GM12864 (cell line): Measurements from ENCODE around the gene OR12D2.
"Not testable (repeated sequence)": the region's sequence is repeated elsewhere in the genome, so short reads cannot be mapped to it uniquely, and the experiment has no call there.

Source experiments
- DNase-seq: peaks from one replicate; pipeline ENCODE4 v3.0.0-alpha.2; 2011; ENCODE audit warnings: low read depth
- H3K4me3 ChIP-seq: 2 replicates; pipeline ENCODE4 v1.5.1; 2011; ENCODE audit warnings: mild to moderate bottlenecking, low read depth, low read length, control low read depth
- TF ChIP-seq, protein P1 (sequence below): IDR thresholded peaks from 2 replicates; pipeline ENCODE4 v1.5.1; 2011; ENCODE audit warnings: low read depth, mild to moderate bottlenecking, moderate library complexity, low read length, control low read depth, inconsistent platforms; ENCODE audit errors: missing control alignments

The OR12D2 gene, protein sequence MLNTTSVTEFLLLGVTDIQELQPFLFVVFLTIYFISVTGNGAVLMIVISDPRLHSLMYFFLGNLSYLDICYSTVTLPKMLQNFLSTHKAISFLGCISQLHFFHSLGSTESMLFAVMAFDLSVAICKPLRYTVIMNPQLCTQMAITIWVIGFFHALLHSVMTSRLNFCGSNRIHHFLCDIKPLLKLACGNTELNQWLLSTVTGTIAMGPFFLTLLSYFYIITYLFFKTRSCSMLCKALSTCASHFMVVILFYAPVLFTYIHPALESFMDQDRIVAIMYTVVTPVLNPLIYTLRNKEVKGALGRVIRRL

DNA sequence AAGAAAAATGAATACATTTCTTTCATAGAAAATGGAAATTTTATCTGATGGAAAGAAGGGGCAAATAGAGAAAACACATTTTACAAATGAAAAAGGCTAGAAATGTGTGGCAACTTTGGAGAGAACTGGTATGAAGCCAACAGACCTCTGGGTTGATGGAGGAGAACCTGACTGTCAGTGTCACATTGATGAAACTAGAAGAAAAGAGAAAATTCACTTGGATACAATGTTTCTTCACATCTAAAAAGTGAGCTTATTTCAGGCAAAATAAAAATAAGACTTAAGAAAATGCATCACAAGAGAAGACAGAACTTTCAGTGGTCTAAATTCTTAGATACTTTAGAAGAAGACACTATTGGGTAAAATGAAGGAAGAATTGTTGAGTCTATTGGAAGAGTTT is at the start of gene OR12D2:
Gene OR12D2 (plus strand): TSS at position 301 of the 400 bp plus-strand sequence. CDS start 1,069 bp downstream, outside the sequence.
- H3K4me3 ChIP-seq: no peak within 1 kb of the TSS
- TF ChIP-seq, protein P1, sequence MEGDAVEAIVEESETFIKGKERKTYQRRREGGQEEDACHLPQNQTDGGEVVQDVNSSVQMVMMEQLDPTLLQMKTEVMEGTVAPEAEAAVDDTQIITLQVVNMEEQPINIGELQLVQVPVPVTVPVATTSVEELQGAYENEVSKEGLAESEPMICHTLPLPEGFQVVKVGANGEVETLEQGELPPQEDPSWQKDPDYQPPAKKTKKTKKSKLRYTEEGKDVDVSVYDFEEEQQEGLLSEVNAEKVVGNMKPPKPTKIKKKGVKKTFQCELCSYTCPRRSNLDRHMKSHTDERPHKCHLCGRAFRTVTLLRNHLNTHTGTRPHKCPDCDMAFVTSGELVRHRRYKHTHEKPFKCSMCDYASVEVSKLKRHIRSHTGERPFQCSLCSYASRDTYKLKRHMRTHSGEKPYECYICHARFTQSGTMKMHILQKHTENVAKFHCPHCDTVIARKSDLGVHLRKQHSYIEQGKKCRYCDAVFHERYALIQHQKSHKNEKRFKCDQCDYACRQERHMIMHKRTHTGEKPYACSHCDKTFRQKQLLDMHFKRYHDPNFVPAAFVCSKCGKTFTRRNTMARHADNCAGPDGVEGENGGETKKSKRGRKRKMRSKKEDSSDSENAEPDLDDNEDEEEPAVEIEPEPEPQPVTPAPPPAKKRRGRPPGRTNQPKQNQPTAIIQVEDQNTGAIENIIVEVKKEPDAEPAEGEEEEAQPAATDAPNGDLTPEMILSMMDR: no peak
- no peak for DNase-seq

DNA sequence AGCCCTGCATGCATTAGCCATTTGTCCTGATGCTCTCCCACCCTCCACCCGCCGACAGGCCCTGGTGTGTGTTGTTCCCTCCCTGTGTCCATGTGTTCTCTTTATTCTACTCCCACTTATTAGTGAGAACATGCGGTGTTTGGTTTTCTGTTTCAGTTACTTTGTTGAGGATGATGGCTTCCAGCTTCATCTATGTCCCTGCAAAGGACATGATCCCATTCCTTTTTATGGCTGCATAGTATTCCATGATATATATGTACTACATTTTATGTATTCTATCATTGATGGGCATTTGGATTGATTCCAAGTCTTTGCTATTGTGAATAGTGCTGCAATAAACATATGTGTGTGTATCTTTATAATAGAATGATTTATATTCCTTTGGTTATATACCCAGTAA is 46.1 kb upstream of the OR12D2 start:
- not testable (repeated sequence) for H3K4me3 ChIP-seq, DNase-seq

DNA sequence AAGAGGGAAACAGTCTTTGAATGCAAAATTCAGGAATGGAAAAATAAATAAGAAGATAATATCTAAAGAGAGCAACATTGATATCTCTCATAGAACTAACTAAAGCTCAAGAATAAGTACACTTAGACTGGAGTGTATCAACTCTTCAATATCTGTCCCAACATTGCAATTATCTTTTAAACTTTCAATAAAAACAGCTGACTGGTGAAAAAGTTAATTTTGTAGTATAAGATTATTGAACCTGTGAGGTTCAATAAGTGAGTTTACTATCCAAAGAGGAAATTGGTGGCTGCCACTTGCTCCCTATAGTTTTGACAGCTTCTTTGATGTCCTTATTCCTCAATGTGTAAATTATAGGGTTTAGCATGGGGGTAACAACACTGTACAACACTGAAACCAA is 40.5 kb upstream of the OR12D2 start:
- TF ChIP-seq, protein P1: no peak
- H3K4me3 ChIP-seq: no peak overlapping the region
- DNase-seq: no peak

DNA sequence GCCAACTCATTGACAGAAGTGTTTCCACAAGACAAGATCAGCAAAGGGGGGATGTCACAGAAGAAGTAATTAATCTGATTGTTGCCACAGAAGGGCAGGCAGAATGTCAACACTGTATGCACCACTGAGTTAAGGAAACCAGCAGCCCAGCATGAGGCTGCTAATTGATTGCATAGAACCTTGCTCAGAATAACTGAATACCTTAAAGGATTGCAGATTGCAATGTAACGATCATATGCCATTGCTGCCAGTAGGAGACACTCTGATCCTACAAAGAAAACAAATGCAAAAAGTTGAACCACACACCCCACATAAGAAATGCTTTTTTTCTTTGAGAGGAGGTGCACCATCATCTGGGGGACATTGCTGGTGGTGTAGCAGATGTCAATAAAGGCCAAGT is 39.8 kb upstream of the OR12D2 start:
- no peak for DNase-seq
- no peak overlapping the region for H3K4me3 ChIP-seq
- TF ChIP-seq, protein P1: peak; percentile 22

DNA sequence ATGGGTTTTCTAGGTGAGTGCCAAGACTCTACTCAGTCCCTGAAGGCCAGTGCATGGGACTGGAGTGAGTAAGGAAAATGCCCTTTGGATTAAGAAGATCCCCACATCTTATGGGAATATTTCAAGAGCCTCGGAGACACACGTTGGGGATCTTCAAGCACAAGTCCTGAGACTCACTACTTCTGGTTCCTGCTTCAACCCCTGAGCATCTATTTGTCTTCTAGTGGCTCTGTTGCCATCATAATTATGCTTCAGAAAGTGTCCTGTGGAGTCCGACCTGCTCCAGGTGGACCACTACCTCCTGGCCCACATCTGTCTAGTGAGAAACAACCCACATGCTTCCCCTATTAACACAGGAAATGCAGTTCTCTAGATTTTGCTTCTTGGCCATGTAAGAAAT is 26.7 kb upstream of the OR12D2 start, which contains the start of gene OR5V1:
Gene OR5V1 (minus strand): TSS at position 101 of the 400 bp plus-strand sequence. CDS start 12,670 bp downstream, outside the sequence.
- no peak for DNase-seq
- TF ChIP-seq, protein P1: no peak
- H3K4me3 ChIP-seq: no peak within 1 kb of the TSS

DNA sequence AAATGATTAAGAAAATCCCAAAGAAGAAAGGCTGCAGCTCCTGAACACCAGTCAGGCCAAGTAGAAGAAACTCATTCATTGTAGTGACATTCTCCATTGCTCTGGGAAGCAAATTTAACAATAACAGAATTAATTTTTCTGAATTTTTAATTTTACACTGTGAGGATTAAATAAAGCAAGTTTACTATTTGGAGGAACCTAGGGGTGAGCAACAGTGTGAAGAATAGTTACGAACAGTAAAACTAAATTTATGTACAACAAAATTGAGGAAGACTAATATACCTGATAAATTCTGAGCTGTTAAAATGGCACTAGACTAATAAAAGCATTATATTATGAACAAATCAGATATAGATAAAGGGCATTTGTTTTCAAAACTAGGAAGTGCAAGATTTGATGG is 20.2 kb upstream of the OR12D2 start, which contains the start of gene OR12D3:
Gene OR12D3 (minus strand): TSS at position 101 of the 400 bp plus-strand sequence. CDS start 4 bp downstream, at position 97.
- DNase-seq: no peak
- TF ChIP-seq, protein P1: no peak
- no peak within 1 kb of the TSS for H3K4me3 ChIP-seq

DNA sequence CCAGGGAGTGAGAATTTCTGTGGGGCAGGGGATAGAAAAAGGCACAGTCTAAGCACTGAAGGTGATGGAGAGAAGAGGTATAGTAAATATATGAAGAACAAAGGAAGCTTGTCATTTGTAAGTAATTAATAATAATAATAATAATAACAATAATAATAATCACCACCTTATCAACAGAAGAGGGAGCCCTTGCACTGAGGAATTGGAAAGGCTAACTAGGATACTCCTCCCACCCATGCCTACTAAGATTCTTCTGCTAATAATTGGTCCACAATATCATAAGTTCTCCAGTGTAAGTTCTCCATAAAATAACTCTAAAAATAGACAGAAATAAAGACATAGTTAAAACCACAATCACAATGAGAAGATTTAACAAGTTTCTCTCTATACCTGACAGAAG is 19.4 kb upstream of the OR12D2 start:
- H3K4me3 ChIP-seq: no peak overlapping the region
- DNase-seq: no peak
- TF ChIP-seq, protein P1: peak; percentile 17
